RPMI8226 (cell line): ENCODE data around the gene MCM5.
"Not testable (repeated sequence)": the region's sequence is repeated elsewhere in the genome, so short reads cannot be mapped to it uniquely, and the experiment has no call there.

Experiments
- DNase-seq: peaks from one replicate; pipeline ENCODE4 v3.0.0-alpha.2; 2015

MCM5 gene

GRCh38 chr22:35454416-35455054 is 54.6 kb downstream of the MCM5 start:
- DNase-seq: no peak

- no peak for DNase-seq
These were observed 55.6 kb downstream of the MCM5 start for GRCh38 chr22:35455529-35455928.

DNA sequence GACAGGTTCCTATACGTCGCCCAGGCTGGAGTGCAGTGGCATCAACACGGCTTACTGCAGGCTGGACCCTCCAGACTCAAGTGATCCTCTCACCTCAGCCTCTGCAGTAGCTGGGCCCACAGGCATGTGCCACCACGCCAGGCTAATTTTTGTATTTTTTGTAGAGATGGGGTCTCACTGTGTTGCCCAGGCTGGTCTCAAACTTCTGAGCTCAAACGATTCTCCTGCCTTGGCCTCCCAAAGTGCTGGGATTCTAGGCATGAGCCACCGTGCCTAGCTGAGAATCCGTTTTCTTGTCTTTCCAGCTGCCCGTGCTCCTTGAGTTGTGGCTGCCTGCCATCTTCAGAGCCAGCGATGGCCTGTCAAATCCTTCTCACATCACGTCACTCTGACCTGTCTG is 56.8 kb downstream of the MCM5 start:
- DNase-seq: no peak

- no peak for DNase-seq
These were observed 58.0 kb downstream of the MCM5 start for GRCh38 chr22:35457729-35458546.

GRCh38 chr22:35458547-35459422 is 58.8 kb downstream of the MCM5 start:
- no peak for DNase-seq

- DNase-seq: no peak
These were observed 59.5 kb downstream of the MCM5 start for GRCh38 chr22:35459423-35459894.

GRCh38 chr22:35459976-35460375 is 60.0 kb downstream of the MCM5 start:
- not testable (repeated sequence) for DNase-seq

- DNase-seq: no peak
These were observed 60.7 kb downstream of the MCM5 start for GRCh38 chr22:35460688-35461087.

GRCh38 chr22:35462498-35463230 is 62.7 kb downstream of the MCM5 start:
- DNase-seq: no peak

GRCh38 chr22:35463231-35463933 is 63.4 kb downstream of the MCM5 start:
- DNase-seq: no peak

DNA sequence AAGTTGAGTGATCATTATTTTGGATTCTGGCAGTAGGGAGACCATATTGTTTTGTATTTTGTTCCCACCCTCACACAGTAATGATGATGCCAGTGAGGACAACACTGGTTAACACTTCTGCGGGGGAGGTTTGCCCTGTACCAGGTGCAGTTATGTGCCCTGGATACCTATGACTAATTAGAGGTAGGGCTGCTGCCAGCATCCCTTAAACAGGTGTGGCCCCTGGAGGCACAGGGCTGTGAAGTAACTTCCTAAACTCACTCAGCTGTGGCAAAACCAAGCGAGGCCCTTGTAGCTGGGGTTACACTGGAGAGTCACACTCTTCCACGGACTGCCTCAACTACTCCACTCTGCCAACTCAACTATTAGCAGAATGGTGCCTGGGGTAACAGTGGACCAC is 64.5 kb downstream of the MCM5 start:
- no peak for DNase-seq

DNA sequence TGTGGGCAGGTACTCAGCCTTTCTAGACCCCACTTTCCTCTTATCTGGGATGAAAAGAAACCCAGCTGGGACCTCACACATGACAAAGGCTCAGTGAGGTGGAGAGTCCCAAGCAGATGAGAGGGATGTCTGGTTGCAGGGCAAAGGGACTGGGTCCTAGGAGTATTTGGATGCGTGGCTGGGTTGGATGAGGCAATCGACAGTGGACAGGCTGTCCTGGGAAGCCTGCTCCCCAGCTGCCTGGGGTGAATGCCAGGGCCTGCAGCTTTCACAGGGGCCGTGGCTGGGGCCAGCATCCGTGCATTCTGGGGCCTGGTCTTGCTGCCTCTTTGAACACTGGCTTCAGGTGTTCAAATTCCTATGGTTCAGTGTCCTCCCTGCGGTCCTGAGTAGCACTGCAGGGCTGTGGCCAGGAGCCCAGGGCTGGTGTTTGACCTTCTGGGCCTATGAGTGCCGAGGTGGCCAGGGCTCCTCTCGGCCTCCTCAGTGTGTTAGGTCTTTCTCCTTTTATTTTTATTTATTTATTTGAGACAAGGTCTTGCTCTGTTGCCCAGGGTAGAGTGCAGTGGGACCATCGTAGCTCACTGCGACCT is 65.3 kb downstream of the MCM5 start:
- DNase-seq: no peak

DNA sequence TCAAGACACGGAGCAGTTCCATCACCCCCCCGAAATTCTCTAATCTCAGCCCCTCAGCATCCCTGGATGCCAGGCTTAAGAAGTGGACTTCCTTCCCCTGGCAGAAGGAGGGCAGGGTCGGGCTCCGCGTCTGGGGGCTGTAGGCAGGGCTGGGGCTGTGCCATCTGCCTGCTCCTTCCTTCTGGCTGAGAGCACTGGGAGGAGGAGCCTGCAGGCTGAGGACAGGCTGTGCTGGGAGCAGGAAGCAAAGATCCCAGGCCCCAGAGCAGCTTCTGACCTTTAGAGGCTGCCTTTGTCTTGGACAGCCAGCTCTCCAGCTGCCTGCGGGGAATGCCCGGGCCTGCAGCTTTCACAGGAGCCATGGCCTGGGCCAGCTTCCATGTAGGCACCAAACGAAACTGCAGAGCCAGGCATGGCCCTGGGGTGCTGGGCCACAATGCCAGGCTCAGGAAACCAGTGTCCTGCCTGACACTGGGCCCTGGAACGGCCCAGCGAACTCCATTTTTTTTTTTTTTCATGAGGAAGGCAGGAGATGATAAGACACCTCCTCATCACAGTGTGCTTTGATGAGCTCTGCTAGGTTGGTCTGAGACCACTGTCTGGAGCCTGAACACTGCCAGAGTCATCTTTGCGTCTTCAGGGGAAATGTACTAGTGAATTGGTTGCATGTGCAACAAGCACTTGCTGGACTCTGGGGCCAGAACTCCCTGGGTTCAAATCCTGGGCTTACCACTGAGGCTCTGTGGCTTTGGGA is 67.9 kb downstream of the MCM5 start:
- no peak for DNase-seq

DNA sequence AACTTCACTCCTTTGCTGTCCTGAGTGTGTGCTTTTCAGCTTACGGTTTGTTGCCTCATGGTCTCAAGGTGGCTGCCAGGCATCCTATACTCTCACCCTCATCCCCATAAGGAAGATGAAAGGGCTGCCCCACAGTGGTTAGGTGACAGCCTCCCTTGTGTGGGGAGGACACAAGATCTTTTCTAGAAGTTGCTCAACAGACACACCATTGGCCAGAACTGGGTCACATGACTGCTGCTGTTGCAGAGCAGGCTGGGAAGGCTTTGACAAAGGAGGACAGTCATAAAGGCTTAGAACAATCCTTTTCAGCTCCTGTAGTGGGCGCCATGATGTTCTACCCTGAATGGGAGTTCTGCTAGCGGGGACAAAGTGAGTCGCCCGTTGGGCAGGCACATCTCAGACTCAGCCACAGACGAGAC is 71.0 kb downstream of the MCM5 start:
- DNase-seq: no peak

DNA sequence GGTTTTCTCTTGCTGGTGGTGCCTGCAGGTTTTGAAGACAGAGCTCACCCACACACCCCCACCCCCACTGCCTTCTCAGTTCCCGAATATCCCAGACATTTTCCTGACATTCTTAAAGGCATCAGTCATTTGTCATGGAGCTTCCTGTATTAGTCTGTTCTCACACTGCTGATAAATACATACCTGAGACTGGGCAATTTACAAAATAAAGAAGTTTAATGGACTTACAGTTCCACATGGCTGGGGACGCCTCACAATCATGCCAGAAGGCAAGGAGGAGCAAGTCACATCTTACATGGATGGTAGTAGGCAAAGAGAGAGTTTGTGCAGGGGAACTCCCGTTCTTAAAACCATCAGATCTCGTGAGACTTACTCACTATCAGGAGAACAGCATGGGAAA is 71.6 kb downstream of the MCM5 start:
- DNase-seq: not testable (repeated sequence)

DNA sequence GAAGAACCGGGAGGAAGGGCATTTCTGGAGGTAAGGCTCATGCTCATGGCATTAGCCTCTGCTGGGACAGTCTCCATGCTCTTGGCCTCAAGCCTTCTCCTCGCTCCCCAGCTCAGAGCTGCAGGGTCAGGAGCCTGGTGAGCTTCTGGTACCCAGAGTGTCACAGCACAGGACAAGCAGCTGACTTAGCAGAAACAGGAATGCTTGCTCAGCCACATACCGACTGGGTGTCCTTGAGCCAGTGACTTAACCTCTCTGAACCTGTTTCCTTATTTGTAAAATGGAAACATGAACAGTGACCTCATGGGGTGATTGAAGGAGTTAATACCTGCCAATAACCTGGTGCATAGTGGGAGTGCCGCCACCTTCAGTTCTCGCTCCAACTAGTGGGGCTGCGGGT is 72.5 kb downstream of the MCM5 start:
- peak; percentile 13 for DNase-seq

DNA sequence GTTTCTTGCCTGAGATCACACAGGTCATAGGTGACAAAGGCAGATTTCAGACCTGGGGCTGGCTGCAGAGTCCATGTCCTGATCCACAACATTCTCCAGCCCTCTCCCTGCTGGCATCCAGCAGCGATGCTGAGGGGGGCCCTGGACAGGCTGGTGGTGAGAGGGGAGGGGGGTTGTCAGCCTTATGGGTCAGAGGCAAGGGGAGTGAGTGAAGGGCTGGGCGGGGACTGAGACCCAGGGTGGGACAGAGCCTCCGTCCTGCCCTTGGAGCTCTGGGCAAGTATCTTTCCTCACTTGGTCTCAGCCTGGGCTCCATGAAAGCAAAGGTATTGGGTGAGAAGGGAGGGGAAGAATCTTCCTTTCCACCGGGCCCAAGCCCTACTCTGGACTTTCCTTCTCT is 74.0 kb downstream of the MCM5 start:
- DNase-seq: no peak
